HUES48 (cell line): ENCODE results near the gene EGFLAM.

ENCODE experiments used
- H3K27ac ChIP-seq: one replicate; pipeline ENCODE4 v1.7.0; 2013; ENCODE audit warnings: low read depth, low read length, inconsistent platforms
- H3K27me3 ChIP-seq: 2 replicates; pipeline ENCODE4 v1.6.1; 2013; ENCODE audit warnings: mild to moderate bottlenecking, low read length; ENCODE audit not compliant: control insufficient read depth, insufficient read depth
- H3K36me3 ChIP-seq: 2 replicates; pipeline ENCODE4 v1.6.1; 2013; ENCODE audit warnings: low read length; ENCODE audit not compliant: control insufficient read depth, insufficient read depth
- H3K4me1 ChIP-seq: 2 replicates; pipeline ENCODE4 v1.6.1; 2013; ENCODE audit warnings: mild to moderate bottlenecking, low read length; ENCODE audit not compliant: control insufficient read depth, insufficient read depth
- H3K4me3 ChIP-seq: 2 replicates; pipeline ENCODE4 v1.5.1; 2013; ENCODE audit warnings: mild to moderate bottlenecking, low read depth, low read length
- H3K9ac ChIP-seq: 2 replicates; pipeline ENCODE4 v1.6.1; 2013; ENCODE audit warnings: mild to moderate bottlenecking, low read depth, low read length, moderate library complexity
- H3K9me3 ChIP-seq: 2 replicates; pipeline ENCODE4 v1.6.1; 2013; ENCODE audit warnings: low read length; ENCODE audit not compliant: control insufficient read depth, insufficient read depth

Gene EGFLAM

DNA sequence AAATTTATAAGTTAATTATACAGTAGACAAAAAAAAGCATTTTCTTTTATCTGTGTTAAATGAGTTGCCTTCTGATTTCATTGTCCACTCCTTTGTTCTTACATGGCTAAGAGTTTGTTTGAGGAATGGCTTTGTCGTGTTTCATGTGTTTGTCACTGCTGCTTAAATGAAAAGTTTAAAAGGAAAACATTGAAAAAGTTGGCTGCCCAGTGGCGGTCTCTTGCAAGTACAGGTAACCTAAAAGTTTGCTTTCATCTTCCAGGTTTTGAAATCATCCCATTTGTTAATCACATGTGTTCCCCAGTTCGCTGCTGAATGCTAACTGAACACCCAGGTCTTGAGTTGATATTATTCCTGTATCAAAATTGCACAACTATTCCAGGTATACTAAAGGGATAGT is 33.9 kb downstream of the EGFLAM start:
- no peaks in the 10 kb centered on the region for H3K36me3 ChIP-seq
- no peaks in the 10 kb centered on the region; the same call in 1 of the 2 replicates for H3K27me3 ChIP-seq

DNA sequence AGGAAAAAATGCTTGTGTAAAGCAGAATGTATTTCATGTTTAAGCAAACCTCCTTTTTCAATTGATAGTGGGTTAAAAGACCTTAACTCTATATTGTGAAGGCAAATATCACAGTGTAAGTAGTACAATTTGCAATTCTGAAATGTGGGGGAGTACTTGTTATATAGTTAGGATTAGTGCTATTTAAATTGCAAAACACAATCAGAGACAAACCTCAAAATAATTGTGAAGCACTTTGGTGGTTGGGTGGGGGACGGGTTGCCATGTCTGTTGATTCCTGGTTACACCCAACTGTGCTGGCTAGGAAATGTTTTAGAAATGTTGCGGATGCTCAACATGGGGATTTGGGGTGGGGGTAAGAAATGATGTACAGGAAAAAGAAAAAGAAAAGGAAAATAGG is 37.4 kb downstream of the EGFLAM start:
- Histone ChIP-seq H3K4me3 (no peak overlapping the region), H3K9me3 (no peaks in the 10 kb centered on the region), H3K27ac (no peak overlapping the region), H3K36me3 (no peaks in the 10 kb centered on the region), H3K4me1 (no peaks in the 10 kb centered on the region), H3K27me3 (no peaks in the 10 kb centered on the region), H3K9ac (no peak overlapping the region)

More for the DNA sequence above, 33.9 kb downstream of the EGFLAM start:
- Histone ChIP-seq H3K4me1 (no peaks in the 10 kb centered on the region), H3K9ac (no peak overlapping the region), H3K4me3 (no peak overlapping the region), H3K9me3 (no peaks in the 10 kb centered on the region), H3K27ac (no peak overlapping the region)

- H3K9ac ChIP-seq = no peak overlapping the region
- H3K36me3 ChIP-seq = no peaks in the 10 kb centered on the region
- no peak overlapping the region for H3K27ac ChIP-seq
- H3K4me1 ChIP-seq = no peaks in the 10 kb centered on the region
- H3K27me3 ChIP-seq = no peaks in the 10 kb centered on the region
- no peaks in the 10 kb centered on the region for H3K9me3 ChIP-seq
- H3K4me3 ChIP-seq = no peak overlapping the region
Measured at GRCh38 chr5:38297830-38298608, 39.7 kb downstream of the EGFLAM start.

- Histone ChIP-seq H3K36me3 (no peaks in the 10 kb centered on the region), H3K4me3 (no peak overlapping the region), H3K4me1 (no peaks in the 10 kb centered on the region), H3K27me3 (no peaks in the 10 kb centered on the region), H3K27ac (no peak overlapping the region), H3K9ac (no peak overlapping the region), H3K9me3 (no peaks in the 10 kb centered on the region)
Measured at GRCh38 chr5:38299585-38299984, 41.2 kb downstream of the EGFLAM start.

DNA sequence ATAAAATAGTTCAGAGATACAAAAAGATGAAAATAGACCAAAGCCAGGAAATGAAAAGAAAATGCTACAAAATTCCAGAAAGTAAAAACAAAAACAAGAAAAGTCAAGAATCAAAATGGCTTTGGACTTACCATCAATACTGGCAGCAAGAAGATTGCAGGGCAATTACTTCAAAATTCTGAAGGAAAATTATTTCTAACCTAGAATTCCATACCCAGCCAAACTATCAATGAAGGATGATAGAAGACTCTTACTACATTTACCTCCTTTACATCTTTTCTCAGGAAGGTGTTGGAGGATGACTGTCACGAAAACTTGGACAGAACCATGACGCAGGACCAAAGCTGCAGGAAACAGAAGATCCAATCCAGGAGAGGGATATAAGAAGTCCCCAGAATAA is 46.8 kb downstream of the EGFLAM start:
- no peaks in the 10 kb centered on the region for H3K27me3 ChIP-seq
- no peak overlapping the region for H3K27ac ChIP-seq
- H3K4me3 ChIP-seq = no peak overlapping the region
- no peaks in the 10 kb centered on the region for H3K4me1 ChIP-seq
- H3K36me3 ChIP-seq = no peaks in the 10 kb centered on the region
- H3K9ac ChIP-seq = no peak overlapping the region
- no peaks in the 10 kb centered on the region for H3K9me3 ChIP-seq

DNA sequence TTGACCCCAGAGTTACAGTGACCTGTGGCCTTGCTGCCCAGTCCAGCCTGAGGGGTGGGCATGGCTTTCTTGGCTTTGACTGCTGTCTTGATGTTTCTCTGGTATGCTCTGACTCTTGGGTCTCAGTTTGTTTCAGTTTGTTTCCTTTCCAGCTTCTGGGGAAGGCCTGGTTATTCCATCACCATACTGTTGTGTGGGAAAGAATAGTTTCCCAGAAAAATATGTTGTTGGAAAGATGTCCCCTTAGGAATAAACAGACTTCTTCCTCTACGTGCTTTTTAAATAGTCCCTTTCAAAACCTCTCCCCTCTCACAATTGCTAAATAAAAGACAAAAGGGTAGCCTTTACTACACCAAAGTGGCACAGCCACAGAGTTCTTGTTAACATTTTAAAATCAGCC is 49.5 kb downstream of the EGFLAM start:
- no peak overlapping the region for H3K27ac ChIP-seq
- H3K4me3 ChIP-seq = no peak overlapping the region

GRCh38 chr5:38316544-38317224 is 58.3 kb downstream of the EGFLAM start:
- Histone ChIP-seq H3K9ac (no peak overlapping the region), H3K36me3 (no peaks in the 10 kb centered on the region), H3K4me1 (no peaks in the 10 kb centered on the region), H3K4me3 (no peak overlapping the region), H3K27ac (no peak overlapping the region), H3K9me3 (peaks cover 2% of the 10 kb centered on the region), H3K27me3 (no peaks in the 10 kb centered on the region)

More for the DNA sequence above, 49.5 kb downstream of the EGFLAM start:
- Histone ChIP-seq H3K4me1 (no peaks in the 10 kb centered on the region), H3K27me3 (no peaks in the 10 kb centered on the region), H3K9ac (no peak overlapping the region), H3K36me3 (no peaks in the 10 kb centered on the region), H3K9me3 (no peaks in the 10 kb centered on the region)

DNA sequence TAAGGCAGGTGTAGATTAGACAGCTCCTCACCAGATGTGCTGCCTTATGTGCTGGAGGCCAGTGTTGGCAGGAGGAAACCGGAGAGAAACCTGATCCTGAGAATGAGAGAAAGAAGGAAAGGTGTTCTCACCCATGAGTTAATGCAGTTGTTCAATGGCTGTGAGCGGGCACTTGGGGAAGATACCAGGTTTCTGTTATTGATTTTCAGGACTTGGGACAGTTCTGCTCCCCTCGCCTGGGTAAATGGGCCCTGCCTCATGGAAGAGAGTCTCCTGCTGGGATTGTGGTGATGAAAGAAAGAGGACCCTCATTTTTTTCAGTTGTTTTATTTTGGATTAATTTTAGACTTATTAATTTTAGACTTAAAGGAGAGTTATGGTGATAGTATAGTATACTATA is 59.5 kb downstream of the EGFLAM start:
- Histone ChIP-seq H3K4me3 (no peak overlapping the region), H3K9me3 (peaks cover 2% of the 10 kb centered on the region), H3K9ac (no peak overlapping the region), H3K27me3 (no peaks in the 10 kb centered on the region), H3K36me3 (no peaks in the 10 kb centered on the region), H3K27ac (no peak overlapping the region), H3K4me1 (no peaks in the 10 kb centered on the region)

- no peaks in the 10 kb centered on the region for H3K27me3 ChIP-seq
- H3K36me3 ChIP-seq = no peaks in the 10 kb centered on the region
- H3K9ac ChIP-seq = no peak overlapping the region
- H3K4me1 ChIP-seq = no peaks in the 10 kb centered on the region
- H3K27ac ChIP-seq = no peak overlapping the region
- H3K9me3 ChIP-seq = peaks cover 2% of the 10 kb centered on the region
- H3K4me3 ChIP-seq = no peak overlapping the region
Measured at GRCh38 chr5:38319491-38319890, 61.1 kb downstream of the EGFLAM start.

DNA sequence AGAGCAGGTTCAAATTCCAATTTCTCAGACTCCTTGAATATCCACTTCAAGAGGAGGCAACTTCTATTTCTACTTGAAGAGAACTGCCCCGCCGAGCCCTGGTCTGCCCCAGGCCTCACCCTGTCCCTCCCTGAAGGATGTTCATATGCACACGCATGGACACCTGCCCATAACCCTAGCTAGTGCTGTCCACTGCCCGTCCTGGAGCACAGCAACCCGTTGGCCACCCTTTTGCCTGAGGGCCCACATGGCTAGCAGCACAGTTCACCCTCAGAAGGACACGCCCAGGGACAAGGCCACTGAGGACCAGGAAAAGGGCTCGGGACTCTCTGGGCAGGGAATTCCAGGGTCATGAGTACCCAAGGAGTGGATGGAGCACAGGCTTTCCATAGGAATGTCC is 63.6 kb downstream of the EGFLAM start:
- Histone ChIP-seq H3K9ac (no peak overlapping the region), H3K36me3 (no peaks in the 10 kb centered on the region), H3K9me3 (peaks cover 2% of the 10 kb centered on the region), H3K4me3 (no peak overlapping the region), H3K4me1 (no peaks in the 10 kb centered on the region), H3K27me3 (no peaks in the 10 kb centered on the region), H3K27ac (no peak overlapping the region)

DNA sequence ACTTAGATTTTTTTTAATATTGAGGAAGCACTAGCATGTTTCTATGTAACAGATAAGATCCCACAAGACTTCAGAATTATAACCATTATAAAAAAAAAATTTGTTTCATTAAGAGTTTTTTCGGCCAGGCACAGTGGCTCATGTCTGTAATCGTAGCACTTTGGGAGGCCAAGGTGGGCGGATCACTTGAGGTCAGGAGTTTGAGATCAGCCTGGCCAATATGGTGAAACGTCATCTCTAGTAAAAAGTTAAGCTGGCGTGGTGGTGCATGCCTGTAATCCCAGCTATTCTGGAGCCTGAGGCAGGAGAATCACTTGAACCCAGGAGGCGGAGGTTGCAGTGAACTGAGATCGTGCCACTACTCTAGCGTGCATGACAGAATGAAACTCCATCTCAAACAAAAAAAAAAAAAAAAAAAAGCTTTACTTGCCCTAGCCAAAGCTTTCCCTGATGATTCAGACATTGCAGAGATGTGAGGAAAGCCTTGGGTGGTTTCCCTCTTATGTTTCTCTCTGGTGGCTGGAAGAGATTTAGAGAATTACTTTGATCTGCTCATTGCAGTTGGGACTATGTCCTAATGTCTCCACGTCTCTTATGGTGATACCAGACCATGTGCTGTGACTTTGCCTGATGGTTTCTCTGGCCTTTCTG is 65.4 kb downstream of the EGFLAM start:
- no peaks in the 10 kb centered on the region for H3K27me3 ChIP-seq
- H3K4me3 ChIP-seq = no peak overlapping the region
- H3K9ac ChIP-seq = no peak overlapping the region
- H3K36me3 ChIP-seq = no peaks in the 10 kb centered on the region
- H3K9me3 ChIP-seq = peaks cover 2% of the 10 kb centered on the region
- H3K4me1 ChIP-seq = no peaks in the 10 kb centered on the region
- no peak overlapping the region for H3K27ac ChIP-seq
